Activated CD4-positive, alpha-beta T cell treated with anti-CD3 and anti-CD28 coated beads, Interleukin-2, amount 50 U/mL, for 16 hours (primary cell): ENCODE results near the gene LRIG3.

Source experiments
- DNase-seq: peaks from one replicate; pipeline ENCODE4 v3.0.0-alpha.2; 2020

The LRIG3 gene

GRCh38 chr12:58844161-58844560 lies 76.1 kb downstream of the LRIG3 start:
- no peak for DNase-seq

GRCh38 chr12:58841058-58841798 lies 79.1 kb downstream of the LRIG3 start:
- DNase-seq: no peak

- no peak for DNase-seq
Measured at GRCh38 chr12:58833853-58834252, 86.5 kb downstream of the LRIG3 start.

- DNase-seq: no peak
Measured at GRCh38 chr12:58832920-58833319, 87.4 kb downstream of the LRIG3 start.
